Stimulated activated CD8-positive, alpha-beta memory T cell treated with anti-CD3 and anti-CD28 coated beads, Interleukin-4, amount 100 ng/mL, for 48 hours (primary cell): ENCODE data around the gene CDK6.
A peak's percentile ranks its signal among the peaks of the same experiment; 100 is the strongest.
"Not testable (repeated sequence)": the region's sequence is repeated elsewhere in the genome, so short reads cannot be mapped to it uniquely, and the experiment has no call there.

Experiments used
- DNase-seq: peaks from one replicate; pipeline ENCODE4 v3.0.0-alpha.2; 2020

The CDK6 gene

DNA sequence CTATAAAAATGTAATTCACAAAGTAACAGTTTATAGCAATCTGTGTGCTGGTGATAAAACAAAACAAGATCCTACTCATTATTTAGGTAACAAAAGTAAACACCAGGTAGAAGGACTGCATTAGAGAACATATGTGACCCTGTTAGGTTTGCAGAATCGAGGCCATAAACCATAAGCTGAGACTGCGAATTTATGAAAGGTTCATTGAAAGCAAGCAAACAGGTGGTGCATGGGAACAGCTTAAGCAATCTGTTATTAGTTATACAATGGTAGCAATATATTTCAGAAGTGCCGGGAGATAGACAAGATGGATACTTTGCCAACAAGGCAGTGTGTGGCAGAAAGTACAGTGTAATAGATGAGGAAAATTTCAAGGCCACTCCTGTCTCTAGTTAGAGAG lies 222.7 kb downstream of the CDK6 start:
- DNase-seq = no peak

DNA sequence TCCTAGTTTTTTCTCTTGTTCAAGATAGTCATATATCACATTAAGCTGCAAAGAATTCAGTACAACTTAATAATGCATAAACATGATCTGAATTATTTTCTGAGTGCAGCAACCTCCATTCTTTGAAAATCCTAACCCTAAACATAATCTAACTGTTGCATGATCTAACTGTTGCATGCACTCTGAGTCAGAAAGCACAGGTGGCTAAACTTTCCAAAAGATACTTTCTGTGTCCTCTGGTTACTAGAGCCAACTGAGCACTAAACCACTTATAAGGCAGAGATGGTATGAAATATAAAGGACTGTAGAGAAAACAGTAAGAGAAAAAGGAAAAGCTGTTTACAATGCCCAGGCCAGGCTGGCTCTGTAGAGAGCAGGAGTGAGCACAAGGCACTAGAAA lies 223.2 kb downstream of the CDK6 start:
- DNase-seq = no peak

DNA sequence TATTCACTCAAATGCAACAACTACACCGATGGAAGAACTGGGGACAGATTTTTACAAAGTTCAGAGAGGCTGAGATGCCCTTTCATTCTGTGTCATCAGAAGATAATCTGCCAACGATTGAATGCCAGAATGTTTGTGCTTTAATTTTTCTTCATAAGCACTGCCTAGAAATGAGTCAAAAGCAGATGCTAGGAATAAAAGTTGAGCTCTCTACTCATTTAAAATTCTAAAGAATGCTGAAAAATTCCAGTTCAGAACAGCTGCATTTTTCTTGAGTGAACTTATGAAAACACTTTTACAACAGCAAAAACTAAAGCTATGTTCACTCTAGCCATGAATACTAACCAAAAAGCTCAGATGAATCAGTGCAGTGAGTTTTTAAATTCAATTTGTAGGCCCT lies 223.9 kb downstream of the CDK6 start:
- DNase-seq = no peak

DNA sequence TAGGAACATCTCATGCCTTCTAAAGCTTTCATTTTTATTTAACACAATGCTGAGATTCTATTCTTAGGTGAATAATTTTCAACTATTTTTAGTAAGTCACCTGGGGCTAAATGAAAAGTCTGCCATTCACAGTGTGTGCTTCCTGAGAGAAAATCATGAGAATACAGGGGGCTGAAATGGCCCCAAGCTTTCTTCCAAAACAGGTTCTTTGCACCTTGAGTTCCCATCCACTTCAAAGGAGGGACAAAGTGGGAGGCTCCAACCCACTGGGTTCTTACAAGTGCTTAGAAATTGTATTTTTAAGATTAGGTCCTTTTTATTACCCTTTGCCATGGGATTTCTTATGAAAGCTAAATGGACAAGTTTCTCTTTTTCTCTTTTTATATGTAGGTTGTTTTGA lies 224.6 kb downstream of the CDK6 start:
- no peak for DNase-seq

DNA sequence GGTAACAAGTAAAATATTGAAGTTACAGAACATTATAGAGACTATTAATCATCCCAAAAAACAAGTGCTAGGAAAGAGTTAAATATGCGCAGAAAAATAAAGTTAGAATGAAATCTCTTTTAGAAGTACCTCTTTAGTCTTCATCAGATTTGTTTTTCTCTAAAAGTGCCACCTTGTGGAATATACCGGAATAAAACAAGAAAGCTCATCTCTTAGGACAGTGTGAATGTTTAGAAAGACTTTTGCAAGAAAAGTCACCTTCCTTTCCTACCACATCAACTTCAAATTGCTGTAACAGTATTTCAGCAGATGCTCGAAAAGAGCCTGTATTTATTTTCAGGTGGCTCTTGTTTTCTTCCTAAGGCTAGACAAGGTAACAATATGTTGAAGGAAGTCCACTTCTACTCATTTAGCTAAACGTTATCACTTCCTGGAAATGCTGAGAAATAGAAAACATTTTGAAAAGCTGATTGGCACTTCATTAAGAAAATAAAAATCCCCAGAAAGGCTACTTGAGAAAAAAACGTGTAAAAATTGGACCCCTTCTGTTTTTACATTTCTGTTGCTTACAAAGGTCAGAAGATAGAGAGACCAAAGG lies 226.4 kb downstream of the CDK6 start:
- DNase-seq = no peak

DNA sequence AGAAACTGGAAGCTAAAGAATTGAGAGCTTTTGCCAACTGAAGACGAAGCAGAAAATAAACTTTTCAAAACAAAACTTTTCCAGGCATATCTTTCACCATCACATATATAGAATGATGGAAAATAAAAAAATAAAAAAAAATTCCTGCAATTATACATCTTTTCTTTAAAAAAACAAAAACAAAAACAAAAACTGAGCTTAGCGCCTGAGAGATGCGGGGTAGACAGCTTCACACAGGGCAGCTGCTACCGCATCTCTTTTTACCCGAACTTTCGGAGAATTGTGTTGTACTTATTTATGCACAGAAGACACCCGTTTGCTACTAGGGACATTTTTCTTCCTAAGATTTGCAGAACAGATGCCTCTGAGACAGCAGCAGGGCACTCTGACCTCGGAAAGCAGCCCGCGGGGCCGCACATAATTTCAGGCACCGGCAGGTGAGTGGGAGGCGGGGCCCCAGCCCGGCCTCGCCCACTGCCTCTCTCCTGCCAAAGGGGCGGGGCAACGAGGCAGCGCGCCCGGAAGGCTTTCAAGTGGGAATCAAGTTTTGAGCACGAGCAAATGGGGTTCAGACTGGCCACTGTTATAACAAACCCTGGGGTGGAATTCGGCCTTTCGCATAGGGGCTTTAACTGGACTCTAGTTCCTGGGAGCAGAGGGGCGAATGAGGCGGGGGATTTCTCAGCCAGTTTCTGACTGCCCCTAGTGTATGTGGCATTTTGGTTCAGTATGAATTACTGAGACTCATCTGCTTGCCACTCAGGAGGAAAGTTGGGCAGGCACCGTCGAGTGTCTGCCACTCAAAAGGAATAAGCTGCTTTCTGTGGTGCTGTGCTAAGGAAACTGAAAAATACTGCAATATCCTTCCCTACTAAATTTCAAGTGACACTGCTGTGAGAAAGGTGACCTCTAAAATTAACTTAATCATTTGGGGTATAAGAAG lies 227.7 kb downstream of the CDK6 start:
- no peak for DNase-seq

DNA sequence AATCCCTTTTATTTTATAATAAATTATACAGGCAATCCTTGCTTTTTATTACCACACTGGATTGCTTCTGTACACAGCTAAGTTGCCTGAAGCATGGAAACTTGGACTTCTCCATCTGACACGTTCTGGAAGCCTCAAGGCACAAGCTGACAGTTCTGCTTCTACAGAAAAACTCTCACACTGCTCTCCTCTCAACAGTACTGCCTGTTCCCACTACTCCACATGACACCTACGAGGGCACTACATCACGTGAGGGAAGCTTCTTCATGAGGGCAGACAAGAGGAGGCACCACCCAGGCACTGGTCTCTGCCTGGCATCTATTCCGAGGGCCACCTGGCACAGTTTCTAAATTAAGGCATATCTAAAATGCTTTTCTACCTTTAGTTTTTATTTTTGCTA lies 229.4 kb downstream of the CDK6 start:
- no peak for DNase-seq

DNA sequence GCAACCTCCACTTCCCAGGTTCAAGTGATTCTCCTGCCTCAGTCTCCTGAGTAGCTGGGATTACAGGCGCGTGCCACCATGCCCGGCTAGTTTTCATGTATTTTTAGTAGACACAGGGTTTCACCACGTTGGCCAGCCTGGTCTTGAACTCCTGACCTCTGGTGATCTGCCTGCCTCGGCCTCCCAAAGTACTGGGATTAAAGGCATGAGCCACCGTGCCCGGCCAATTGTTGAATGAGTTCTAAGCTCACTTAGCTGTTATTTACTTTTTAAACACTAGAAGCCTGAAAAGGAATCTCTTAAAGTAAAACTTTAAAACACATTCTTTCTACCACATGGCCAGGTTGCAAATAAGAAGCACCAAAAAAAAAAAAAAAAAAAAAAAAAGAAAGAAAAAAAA lies 231.9 kb downstream of the CDK6 start:
- not testable (repeated sequence) for DNase-seq

DNA sequence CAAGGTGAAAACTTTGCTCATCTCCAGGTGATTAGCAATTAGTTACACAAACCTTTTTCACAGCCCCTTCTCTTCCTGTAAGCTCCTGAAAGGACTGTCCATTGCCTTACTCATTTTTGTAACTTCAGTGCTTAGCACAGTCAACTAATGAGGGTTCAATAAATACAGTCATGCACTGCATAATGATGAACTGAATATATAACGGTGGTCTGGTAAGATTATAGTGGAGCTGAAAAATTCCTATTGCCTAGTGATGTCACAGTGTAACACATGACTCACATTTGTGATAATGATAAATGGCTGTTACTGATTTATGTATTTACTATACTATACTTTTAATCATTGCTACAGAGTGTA lies 233.3 kb downstream of the CDK6 start:
- DNase-seq = no peak

DNA sequence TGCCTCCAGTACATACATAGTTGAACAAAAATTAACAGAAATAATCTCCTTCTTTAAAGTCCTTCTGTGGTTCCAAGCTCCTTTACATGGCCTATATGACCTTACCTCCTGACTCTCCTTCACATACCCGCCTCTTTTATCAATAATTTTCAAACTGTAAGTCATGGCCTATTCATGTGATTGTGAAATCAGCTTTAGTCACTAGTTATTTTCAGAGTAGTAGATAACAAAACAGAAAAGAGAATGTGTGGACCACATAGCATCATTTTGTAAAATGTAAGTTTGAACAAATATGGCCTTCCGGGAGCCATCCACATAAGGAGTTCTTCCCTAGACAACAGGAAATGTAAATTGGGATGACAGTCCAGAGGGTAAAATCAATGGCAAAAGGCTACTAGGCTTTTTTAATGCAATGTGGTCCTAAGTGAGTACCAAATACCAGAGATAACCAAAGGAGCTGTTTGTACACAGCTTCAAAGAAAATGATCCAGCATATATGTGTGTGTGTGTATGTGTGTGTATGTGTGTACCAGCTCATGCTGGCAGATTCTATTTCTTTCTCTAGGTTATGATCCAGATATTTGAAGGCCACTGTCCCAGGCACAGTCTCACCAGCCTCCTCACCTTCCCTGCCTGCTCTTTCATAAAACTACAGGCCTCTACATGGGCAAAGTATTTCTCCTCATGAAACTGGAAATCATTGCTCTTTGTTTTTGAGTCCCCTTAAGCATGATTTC lies 233.9 kb downstream of the CDK6 start:
- DNase-seq = no peak

DNA sequence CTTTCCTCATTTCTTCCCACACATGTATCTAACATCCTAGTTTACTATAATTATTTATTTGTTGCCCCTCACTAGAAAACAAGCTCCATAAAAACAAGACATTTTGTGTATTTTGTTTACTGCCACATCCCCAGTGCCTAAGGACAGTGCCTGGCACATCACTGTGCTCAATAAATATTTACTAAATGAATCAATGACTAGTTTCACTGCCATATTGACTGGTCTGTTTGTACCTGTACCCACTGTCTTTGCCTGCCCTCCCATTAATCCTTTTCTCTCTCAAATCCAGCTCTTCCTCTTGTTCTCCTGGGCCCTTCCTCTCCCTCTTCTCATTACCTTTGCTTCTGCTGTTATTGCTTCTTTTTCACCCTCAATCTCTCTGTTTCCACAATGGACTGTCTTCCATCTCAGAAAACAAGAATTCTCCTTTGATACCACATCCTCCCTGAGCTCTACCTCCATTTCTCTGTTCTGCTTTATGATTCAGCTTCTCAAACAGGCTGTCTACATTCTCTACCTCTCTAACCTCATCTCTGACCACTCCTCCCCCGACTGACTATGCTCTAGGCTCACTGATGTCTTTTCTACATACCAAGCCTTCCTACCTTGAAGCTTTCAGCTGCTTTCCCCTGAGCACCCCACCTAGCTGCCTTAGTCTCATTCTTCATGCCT lies 237.9 kb downstream of the CDK6 start:
- DNase-seq = no peak

DNA sequence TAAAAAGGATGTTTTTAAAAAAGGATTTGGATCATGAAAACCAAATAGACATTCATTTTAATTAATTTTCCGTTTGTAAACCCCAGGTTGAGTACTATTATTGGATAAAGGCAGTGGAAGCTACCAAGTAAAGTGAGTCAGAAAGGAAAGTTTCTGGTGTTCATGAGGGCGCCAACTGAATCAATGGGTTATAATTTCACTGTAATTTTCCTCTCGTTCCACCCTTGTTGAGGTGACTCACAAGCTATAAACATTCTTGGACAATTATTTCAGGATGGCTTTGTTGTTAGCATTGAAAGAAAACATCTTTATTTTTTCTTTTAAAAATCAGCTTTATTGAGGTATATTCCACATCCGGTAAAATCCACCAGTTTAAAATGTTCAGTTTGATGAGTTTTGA lies 241.1 kb downstream of the CDK6 start:
- no peak for DNase-seq

DNA sequence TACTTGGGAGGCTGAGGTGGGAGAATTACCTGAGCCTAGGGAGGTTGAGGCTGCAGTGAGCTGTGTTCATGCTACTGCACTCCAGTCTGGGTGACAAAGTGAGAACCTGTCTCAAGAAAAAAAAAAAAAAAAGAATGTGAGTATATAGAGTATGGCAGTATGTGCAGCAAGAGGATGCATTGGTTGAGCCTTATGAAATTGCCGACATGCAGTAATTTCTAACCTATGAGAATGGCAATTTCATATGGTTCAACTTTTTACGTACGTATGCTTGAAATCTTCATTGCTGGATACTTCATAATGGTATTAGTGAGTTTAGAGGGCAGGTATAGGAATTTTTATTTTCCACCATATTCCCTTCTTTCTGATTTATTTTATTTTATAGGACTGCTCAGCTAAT lies 241.6 kb downstream of the CDK6 start:
- no peak for DNase-seq

DNA sequence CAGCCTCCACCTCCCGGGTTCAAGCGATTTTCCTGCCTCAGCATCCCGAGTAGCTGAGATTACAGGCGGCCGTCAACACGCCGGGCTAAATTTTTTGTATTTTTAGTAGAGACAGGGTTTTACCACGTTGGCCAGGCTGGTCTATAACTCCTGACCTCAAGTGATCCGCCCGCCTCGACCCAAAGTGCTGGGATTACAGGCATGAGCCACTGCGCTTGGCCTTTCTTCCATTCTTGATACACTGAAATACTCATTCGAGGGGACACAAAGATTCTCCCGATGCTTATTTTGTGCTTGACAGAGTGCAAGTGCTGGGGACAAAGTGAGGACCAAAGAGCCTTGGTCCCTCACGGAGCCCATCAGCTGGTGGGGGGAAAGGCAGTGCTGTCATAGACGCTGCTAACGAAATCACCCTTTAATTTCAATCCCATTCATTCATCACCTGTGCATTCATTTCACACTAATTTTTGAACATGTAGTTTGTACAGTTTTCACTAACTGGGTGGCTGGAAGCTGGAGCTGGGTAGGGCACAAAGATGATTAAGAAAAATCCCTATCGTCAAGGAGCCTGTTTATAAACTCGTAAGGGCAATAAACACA lies 245.6 kb downstream of the CDK6 start:
- no peak for DNase-seq

DNA sequence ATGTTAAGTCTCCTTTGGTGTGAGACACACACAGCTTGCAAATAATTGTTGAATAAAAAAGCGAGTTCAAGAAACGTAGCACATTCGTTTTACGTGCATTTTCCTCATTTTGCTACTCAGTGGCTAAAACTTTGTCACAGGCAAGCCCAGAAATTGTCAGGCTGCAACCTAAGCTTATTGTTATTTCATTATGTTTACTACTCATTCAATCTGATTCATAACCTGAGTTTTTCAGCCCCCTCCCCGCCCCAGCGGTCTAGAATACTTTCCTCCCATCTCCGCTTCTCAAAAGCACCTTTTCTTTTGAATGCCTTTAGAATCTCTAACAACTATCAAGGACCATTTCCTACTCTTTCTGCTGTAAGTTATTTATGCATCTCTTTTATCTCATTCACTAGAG lies 247.3 kb downstream of the CDK6 start:
- DNase-seq = no peak

DNA sequence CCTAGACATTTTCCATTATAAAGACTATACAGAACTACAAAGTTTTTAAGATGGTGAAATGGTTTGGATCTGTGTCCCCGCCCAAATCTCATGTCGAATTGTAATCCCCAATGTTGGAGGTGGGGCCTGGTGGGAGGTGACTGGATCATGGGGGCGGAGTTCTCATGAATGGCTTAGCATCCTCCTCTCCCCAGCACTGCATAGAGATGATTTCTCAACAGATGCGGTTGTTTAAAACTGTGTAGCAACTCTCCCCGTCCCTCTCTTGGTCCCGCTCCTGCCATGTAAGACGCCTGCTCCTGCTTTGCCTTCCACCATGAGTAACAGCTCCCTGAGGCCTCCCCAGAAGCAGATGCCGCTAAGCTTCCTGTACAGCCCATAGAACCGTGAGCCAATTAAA lies 247.8 kb downstream of the CDK6 start:
- DNase-seq = peak; percentile 50

DNA sequence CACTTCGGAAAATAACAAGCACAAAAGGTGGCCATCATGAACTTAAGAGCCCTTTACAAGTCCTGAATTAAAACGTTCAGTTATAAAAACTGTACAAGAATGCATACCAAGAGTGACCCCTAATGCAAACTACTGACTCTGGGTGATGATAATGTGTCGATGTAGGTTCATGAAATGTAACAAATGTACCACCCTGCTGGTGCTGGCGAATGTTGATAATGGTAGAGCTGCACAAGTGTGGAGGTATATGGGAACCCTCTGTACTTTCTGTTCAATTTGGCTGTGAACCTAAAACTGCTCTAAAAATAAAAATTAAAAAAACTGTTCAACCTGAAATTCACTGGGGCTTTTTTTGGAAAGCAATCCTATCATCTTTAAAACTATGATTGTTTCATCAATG lies 249.5 kb downstream of the CDK6 start:
- DNase-seq = no peak

DNA sequence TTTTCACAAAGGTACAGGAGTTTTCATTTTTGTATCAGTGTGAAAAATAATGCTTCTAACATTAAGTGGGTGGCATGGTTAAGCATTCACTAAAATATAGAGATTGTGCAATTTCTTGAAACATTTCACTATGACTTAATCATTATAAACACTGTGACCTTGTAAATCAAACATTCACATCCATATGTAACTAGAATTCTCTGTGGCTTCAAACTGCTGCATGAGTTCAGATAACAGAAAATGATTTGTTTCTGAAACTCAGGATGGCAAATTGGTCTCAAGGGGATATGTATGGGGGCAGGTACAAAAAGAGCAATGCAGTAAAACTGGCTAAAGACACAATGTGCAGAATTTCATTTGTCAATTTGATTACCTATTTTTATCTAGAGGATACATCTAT lies 250.0 kb downstream of the CDK6 start:
- no peak for DNase-seq

DNA sequence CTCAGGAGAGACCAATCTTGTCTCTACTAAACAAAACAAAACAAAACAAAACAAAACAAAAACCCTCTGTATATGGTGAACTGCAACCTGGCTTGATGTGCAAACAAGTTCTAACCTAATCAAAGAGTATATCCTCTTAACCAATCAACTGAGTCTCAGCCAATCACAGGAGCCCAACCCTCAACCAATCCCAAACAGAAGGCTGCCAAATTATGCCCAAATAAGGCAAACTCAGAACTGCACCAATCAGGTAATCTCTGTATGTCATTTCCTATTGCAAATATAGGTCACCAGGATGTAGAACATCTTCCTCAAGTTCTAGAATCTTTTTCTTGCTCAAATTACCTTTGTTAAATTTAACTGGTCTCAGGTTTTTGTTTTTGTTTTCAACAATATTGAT lies 251.4 kb downstream of the CDK6 start:
- no peak for DNase-seq

DNA sequence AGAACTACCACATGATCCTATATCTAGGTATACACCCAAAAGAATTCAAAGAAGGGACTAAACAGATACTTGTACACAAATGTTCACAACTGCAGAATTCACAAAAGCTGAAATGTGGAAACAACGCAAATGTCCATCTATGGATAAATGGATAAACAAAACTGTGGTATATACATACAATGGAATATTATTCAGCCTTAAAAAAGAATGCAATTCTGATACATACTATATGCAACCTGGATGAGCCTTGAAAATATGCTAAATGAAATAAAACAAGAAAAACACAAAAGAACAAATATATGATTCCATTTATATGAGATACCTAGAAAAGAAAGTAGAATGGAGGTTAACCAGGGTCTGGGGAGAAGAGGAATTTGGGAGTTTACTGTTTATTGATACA lies 253.4 kb downstream of the CDK6 start:
- no peak for DNase-seq

DNA sequence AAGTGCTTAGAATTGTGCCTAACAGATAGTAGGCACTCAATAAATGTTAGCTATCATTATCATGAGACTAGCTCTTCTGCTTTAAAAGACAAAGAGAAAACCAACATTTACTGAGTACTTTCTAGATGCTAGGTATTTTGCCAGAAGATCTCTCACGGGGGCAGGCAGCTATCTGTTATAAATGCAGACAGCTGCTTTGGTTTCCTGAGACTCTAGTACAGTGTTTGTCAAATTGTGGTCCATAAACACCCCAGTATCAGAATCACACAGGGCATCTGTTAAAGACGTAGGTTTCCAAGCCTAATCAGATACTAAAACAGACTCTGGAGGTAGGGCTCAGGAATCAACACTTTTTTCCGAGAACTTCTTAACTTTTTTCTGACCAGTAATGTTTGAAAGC lies 260.1 kb downstream of the CDK6 start:
- no peak for DNase-seq

DNA sequence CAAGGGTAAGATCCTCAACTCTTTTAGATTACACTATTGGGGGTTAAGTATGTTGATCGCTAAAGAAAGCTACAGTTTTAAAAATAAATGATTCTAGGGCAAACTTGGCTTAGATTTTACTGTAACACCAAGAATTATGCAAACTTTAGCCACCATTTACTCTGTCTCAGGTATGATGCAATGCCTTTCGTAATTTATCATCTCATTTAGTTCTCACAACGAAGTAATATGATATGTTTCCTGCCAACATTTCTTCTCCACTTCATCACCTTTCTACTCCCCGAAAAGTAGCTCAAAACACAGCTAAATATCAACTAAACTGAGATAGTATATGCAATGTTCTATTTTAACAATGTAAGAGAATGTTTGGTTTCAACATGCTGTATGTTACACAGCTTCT lies 267.2 kb downstream of the CDK6 start:
- no peak for DNase-seq

DNA sequence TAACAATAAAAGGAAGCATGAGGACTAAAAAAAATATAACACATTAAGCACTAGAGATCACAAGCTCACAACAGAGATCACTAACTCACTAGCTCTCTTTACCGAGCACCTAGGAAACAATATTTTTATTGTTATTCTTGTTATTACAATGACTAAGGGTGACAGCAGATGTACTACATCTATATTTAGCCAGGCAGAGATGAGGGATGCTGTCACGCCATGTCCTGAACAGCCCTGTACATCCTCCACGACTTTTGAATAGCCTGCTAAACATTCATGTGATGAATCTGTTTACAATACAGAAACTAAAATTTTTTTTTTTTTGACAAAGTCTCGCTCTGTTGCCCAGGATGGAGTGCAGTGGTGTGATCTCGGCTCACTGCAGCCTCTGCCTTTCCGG lies 268.9 kb downstream of the CDK6 start:
- no peak for DNase-seq
